Stimulated activated effector memory CD8-positive, alpha-beta T cell treated with anti-CD3 and anti-CD28 coated beads, Interleukin-12 subunit alpha, Interleukin-12 subunit beta, amount 100 ng/mL, for 72 hours (primary cell): ENCODE results near the gene SLC5A4.
"Not testable (repeated sequence)": the region's sequence is repeated elsewhere in the genome, so short reads cannot be mapped to it uniquely, and the experiment has no call there.

ENCODE experiments used
- ATAC-seq: fragments of 150-1000 bp; cut with Tn5 transposase; 2 replicates; pipeline ENCODE4 v1.10.0; 2021
- DNase-seq, 2 donors: peaks; one replicate each; pipeline ENCODE4 v3.0.0; 2021 to 2022; ENCODE audit warnings: low spot score in 2 of 2
- H3K27ac Mint-ChIP-seq: one replicate; pipeline ENCODE4 v1.8.0; 2022; ENCODE audit warnings: mild to moderate bottlenecking, mixed read lengths
- H3K36me3 Mint-ChIP-seq: one replicate; pipeline ENCODE4 v1.8.0; 2022; ENCODE audit warnings: mild to moderate bottlenecking, mixed read lengths
- H3K4me1 Mint-ChIP-seq: one replicate; pipeline ENCODE4 v1.8.0; 2022; ENCODE audit warnings: mixed read lengths
- H3K4me3 Mint-ChIP-seq: one replicate; pipeline ENCODE4 v1.8.0; 2022; ENCODE audit warnings: mild to moderate bottlenecking, mixed read lengths
- H3K9me3 Mint-ChIP-seq: one replicate; pipeline ENCODE4 v1.8.0; 2022; ENCODE audit warnings: mixed read lengths

The SLC5A4 gene

DNA sequence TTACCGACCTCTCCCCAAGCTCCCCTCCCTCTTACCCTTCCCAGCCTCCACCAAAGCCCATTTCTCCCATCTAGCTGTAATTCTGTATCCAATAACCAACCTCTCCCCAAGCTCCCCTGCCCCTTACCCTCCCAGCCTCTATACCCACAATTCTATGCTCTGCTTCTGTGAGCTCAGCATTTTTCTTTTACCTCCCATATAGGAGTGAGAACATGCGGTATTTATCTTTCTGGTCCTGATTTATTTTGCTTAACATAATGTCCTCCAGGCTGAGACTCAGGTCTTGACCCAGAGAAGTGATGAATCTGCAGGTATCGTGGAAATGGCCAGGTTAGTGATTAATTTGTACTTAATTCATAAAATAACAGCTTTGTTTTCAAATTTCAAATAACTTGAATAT, 59.2 kb downstream of the SLC5A4 start:
- H3K4me3 Mint-ChIP-seq, H3K4me1 Mint-ChIP-seq, DNase-seq, H3K27ac Mint-ChIP-seq, ATAC-seq, H3K9me3 Mint-ChIP-seq, H3K36me3 Mint-ChIP-seq: not testable (repeated sequence)

DNA sequence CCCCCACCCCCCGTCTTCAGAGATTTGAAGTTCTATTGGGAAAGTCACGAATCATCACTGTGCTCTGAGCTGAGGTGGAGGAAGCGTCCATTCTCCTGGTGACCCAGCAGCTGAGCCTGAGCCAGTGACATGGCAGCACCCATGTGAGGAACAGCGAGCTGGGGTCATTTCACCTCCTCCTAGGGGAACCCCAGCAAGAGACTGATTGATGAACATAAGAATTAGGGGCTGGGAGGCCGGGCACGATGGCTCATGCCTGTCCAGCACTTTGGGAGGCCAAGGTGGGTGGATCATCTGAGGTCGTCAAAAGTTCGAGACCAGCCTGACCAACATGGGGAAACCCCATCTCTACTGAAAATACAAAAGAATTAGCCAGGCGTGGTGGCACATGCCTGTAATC, 61.8 kb downstream of the SLC5A4 start:
- not testable (repeated sequence) for H3K4me1 Mint-ChIP-seq, ATAC-seq, H3K4me3 Mint-ChIP-seq, H3K36me3 Mint-ChIP-seq, H3K9me3 Mint-ChIP-seq, DNase-seq, H3K27ac Mint-ChIP-seq

GRCh38 chr22:32191021-32191420, 64.1 kb downstream of the SLC5A4 start:
- not testable (repeated sequence) for DNase-seq, H3K36me3 Mint-ChIP-seq, ATAC-seq, H3K27ac Mint-ChIP-seq, H3K4me3 Mint-ChIP-seq, H3K4me1 Mint-ChIP-seq, H3K9me3 Mint-ChIP-seq

DNA sequence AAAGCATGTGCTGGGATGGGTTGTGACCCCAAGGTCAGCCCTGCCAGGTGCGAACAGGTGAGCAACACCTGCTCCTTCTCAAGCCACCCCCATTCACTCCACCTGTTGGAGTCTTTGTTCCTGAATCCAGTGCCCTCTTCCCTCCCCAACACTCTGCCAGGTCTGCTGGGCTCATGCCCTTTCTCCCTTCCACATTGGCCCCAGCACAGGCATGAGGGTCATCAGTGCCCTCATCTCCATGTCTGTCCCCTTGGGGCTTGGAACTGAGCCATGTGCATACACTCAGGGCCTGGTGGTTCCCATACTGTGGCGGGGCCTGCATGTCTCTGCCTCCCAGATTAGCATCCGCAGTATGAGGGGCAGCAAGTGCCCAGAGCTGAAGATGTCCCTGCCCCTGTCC, 69.3 kb downstream of the SLC5A4 start:
- DNase-seq = no peak
- no peak for ATAC-seq
- Mint-ChIP-seq H3K27ac (no peak overlapping the region), H3K4me1 (no peaks in the 10 kb centered on the region), H3K4me3 (no peak overlapping the region), H3K36me3 (no peaks in the 10 kb centered on the region), H3K9me3 (no peaks in the 10 kb centered on the region)

GRCh38 chr22:32183625-32184024, 71.5 kb downstream of the SLC5A4 start:
- no peak for ATAC-seq
- no peaks in the 10 kb centered on the region for H3K4me1 Mint-ChIP-seq

DNA sequence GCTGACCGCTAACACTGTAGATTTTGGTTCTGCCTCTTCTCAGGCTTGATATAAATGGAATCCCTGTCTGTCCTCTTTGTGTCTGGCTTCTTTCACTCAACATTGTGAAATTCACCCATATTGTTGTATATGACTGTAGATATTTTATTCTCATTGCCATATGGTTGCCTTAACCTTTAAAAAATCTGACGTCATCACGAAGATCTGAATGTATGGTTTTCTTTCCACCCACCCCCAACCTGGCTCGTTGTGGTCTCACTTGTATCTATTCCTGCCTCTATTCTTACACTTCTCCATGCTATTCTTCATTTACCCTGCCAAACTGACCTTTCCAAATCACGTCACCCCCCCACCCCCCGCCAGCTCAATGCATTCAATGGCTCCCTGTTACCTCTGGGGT, 74.1 kb downstream of the SLC5A4 start:
- Mint-ChIP-seq H3K9me3 (no peaks in the 10 kb centered on the region), H3K4me3 (no peak overlapping the region)

More at GRCh38 chr22:32183625-32184024, 71.5 kb downstream of the SLC5A4 start:
- no peak for DNase-seq
- Mint-ChIP-seq H3K4me3 (no peak overlapping the region), H3K9me3 (no peaks in the 10 kb centered on the region), H3K27ac (no peak overlapping the region), H3K36me3 (no peaks in the 10 kb centered on the region)

GRCh38 chr22:32177221-32177765, 77.9 kb downstream of the SLC5A4 start:
- DNase-seq (no peak), ATAC-seq (no peak)
- Mint-ChIP-seq H3K9me3 (no peaks in the 10 kb centered on the region), H3K27ac (no peak overlapping the region), H3K36me3 (no peaks in the 10 kb centered on the region), H3K4me3 (no peak overlapping the region), H3K4me1 (no peaks in the 10 kb centered on the region)

More for the DNA sequence above, 74.1 kb downstream of the SLC5A4 start:
- Mint-ChIP-seq H3K27ac (no peak overlapping the region), H3K36me3 (no peaks in the 10 kb centered on the region), H3K4me1 (no peaks in the 10 kb centered on the region)
- DNase-seq = no peak
- ATAC-seq = no peak

DNA sequence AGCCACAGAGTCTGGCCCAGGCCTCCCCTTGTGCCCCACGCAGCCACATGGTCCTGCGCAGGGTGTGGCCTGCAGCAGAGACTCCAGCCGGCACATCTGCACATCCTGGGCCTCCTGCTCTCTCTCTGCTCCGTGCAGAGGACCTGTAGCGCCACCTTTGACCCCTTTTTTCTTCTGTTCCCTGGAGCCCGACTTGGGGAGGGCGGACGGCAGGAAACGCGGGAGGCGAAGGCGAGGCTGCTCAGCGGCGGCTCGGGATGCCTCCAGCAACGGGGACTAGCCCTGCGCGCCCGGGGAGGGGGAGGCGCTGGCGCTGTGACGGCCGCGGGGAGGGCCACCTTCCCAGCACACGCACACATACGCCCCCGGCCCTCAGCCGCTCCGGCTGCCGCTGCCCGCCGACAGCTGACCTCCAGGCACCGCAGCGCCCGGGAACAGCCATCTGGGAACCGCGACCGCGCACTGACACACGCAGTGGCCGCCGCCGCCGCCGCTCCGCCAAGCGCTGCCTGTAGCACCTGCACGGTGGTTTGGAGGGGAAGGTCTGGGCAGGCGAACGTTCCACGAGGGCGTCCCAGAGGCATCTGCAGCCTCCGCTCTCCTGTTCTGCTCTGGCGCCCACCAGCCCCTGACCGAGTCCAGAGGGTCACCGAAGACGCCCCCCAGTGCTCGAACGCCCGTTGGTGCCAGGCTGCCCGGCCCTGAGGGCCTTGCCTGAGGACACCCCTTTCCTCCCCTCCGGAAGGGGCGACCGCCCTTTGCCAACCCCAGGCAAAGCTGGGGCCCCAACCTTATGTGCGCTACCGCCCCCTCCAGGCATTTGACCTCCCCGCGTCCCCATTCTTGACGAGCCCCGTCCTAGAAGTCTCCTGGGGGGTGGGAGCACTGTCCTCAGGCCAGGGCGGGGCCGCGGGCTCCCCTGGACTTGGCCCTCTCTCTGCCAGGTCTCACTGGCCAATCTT, 79.2 kb downstream of the SLC5A4 start:
- no peaks in the 10 kb centered on the region for H3K36me3 Mint-ChIP-seq

GRCh38 chr22:32175115-32175514, 80.0 kb downstream of the SLC5A4 start:
- H3K9me3 Mint-ChIP-seq = no peaks in the 10 kb centered on the region
- DNase-seq (no peak), ATAC-seq (no peak)
- no peaks in the 10 kb centered on the region for H3K4me1 Mint-ChIP-seq
- no peak overlapping the region for H3K27ac Mint-ChIP-seq
- no peaks in the 10 kb centered on the region for H3K36me3 Mint-ChIP-seq
- no peak overlapping the region for H3K4me3 Mint-ChIP-seq

More for the DNA sequence above, 79.2 kb downstream of the SLC5A4 start:
- peak; percentile 31 for ATAC-seq
- Mint-ChIP-seq H3K4me3 (peak overlapping the region; percentile 36), H3K9me3 (no peaks in the 10 kb centered on the region), H3K27ac (no peak overlapping the region), H3K4me1 (no peaks in the 10 kb centered on the region)
- DNase-seq = no peak
